ENCODE results near the gene DNAH17. TPM values are rescaled to one million over a fixed set of nuclear protein-coding genes. Genes with fewer than 3 reads are reported as not detected.

The DNAH17 gene
- total RNA-seq, 1 experiment from 2014 or later = 0.23 TPM

DNA sequence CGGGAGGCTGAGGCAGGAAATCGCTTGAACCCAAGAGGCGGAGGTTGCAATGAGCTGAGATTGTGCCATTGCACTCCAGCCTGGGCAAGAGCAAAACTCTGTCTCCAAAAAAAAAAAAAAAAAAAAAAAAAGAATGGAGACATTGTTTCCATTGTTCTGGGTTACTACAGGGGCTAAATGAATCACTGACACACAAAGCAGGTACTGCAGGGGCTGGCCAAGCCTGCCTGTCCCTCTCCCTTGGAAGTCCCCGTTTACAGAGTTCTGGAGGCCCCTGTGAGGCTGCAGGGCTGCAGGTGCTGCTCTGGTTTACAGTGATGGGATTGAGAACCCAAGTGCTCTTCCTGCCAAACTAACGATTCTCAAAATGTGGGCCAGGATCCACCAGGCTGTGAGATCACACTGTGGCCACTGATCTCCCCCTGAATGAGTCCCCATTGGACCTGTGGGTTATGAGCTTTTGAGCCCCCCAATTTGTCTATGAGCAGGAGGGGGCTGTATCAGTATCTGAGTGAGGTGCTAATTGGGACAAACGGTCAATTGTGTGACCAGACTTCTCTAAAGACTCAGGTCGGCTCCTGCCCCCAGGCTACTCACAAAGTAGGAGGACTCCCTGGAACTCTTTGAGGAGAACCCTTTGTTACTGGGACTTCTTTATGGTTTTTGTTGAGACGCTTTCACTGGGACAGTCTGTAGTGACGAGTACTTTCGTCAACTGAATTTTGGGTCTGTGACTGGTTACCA, 39.0 kb downstream of the DNAH17 start:
- no peak overlapping the region for H3K4me3 ChIP-seq (ENCODE audit: low read depth, low read length)
- H3K4me1 ChIP-seq = no peaks in the 10 kb centered on the region
- Mint-ChIP-seq H3K27ac (ENCODE audit: unreplicated experiment) (no peak overlapping the region), H3K36me3 (ENCODE audit: insufficient read depth, unreplicated experiment) (no peaks in the 10 kb centered on the region), H3K4me3 (ENCODE audit: unreplicated experiment) (no peak overlapping the region), H3K4me1 (ENCODE audit: low read depth, unreplicated experiment) (peaks cover 6% of the 10 kb centered on the region), H3K27me3 (ENCODE audit: insufficient read depth, unreplicated experiment) (peaks cover 3% of the 10 kb centered on the region), H3K9me3 (ENCODE audit: unreplicated experiment) (no peaks in the 10 kb centered on the region)
- no peaks in the 10 kb centered on the region for H3K36me3 ChIP-seq (ENCODE audit: control insufficient read depth, insufficient read depth, low read length)
- DNase-seq = no peak
- H3K27me3 ChIP-seq (replicated peaks; ENCODE audit: control insufficient read depth, insufficient read depth, low read length) = no peaks in the 10 kb centered on the region
- ChIA-PET CTCF (no interaction called here), POLR2A (no interaction called here)
- BruUV-seq (replicated peaks) = no TSS peak
- H3K9me3 ChIP-seq = no peaks in the 10 kb centered on the region
- TF ChIP-seq, protein P1, sequence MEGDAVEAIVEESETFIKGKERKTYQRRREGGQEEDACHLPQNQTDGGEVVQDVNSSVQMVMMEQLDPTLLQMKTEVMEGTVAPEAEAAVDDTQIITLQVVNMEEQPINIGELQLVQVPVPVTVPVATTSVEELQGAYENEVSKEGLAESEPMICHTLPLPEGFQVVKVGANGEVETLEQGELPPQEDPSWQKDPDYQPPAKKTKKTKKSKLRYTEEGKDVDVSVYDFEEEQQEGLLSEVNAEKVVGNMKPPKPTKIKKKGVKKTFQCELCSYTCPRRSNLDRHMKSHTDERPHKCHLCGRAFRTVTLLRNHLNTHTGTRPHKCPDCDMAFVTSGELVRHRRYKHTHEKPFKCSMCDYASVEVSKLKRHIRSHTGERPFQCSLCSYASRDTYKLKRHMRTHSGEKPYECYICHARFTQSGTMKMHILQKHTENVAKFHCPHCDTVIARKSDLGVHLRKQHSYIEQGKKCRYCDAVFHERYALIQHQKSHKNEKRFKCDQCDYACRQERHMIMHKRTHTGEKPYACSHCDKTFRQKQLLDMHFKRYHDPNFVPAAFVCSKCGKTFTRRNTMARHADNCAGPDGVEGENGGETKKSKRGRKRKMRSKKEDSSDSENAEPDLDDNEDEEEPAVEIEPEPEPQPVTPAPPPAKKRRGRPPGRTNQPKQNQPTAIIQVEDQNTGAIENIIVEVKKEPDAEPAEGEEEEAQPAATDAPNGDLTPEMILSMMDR (IDR thresholded peaks at IDR 0.05; ENCODE audit: insufficient read depth in 1 of 2, low read depth in 1 of 2, low read length in 1 of 2, severe bottlenecking in 1 of 2, unreplicated experiment in 1 of 2) = no peak
- intact Hi-C loops (cut with micrococcal nuclease; ENCODE audit: unreplicated experiment) = no loop called here

DNA sequence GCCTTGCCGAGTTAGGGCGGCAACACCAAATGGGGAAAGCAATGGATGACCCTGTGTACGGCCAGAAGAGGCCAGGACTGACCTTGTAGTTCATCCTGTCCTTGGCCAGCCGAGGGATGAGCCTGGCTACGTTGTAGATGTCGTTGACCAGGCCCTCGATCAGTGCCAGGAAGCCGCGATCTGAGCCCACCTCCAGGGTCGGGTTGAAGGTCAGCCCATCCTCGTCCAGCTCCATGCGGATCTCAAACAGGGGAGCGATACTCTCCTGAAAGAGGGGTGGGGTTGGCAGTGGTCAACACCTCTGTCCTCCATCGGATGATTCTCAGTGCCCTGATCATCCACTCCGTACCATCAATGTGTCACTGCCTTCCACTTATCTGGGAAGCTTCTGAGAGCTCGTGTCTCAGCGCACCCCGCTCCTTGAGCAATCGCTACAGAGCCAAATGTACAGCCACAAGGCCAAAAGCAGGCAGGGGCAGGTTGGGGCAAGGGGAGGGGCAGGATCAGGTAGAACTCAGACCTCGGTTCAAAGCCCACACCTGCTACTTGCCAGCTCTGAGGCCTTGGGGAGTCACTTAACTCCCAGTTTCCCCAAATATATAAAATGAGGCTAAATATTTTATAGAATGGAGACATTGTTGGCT, 39.9 kb downstream of the DNAH17 start:
- Mint-ChIP-seq H3K4me3 (ENCODE audit: unreplicated experiment) (no peak overlapping the region), H3K27me3 (ENCODE audit: insufficient read depth, unreplicated experiment) (peaks cover 3% of the 10 kb centered on the region), H3K4me1 (ENCODE audit: low read depth, unreplicated experiment) (peaks cover 6% of the 10 kb centered on the region), H3K36me3 (ENCODE audit: insufficient read depth, unreplicated experiment) (no peaks in the 10 kb centered on the region), H3K27ac (ENCODE audit: unreplicated experiment) (no peak overlapping the region), H3K9me3 (ENCODE audit: unreplicated experiment) (no peaks in the 10 kb centered on the region)
- Histone ChIP-seq H3K9me3 (no peaks in the 10 kb centered on the region), H3K4me1 (no peaks in the 10 kb centered on the region), H3K27me3 (replicated peaks; ENCODE audit: control insufficient read depth, insufficient read depth, low read length) (no peaks in the 10 kb centered on the region), H3K36me3 (ENCODE audit: control insufficient read depth, insufficient read depth, low read length) (no peaks in the 10 kb centered on the region), H3K4me3 (ENCODE audit: low read depth, low read length) (no peak overlapping the region)
- CTCF ChIA-PET = no interaction called here
- no TSS peak for BruUV-seq (replicated peaks)
- TF ChIP-seq, protein P1 (IDR thresholded peaks at IDR 0.05; ENCODE audit: insufficient read depth in 1 of 2, low read depth in 1 of 2, low read length in 1 of 2, severe bottlenecking in 1 of 2, unreplicated experiment in 1 of 2) = no peak
- no peak for DNase-seq
- intact Hi-C loops (cut with micrococcal nuclease; ENCODE audit: unreplicated experiment) = no loop called here
- POLR2A ChIA-PET = no interaction called here

- Mint-ChIP-seq H3K36me3 (ENCODE audit: insufficient read depth, unreplicated experiment) (no peaks in the 10 kb centered on the region), H3K9me3 (ENCODE audit: unreplicated experiment) (no peaks in the 10 kb centered on the region), H3K4me3 (ENCODE audit: unreplicated experiment) (no peak overlapping the region), H3K4me1 (ENCODE audit: low read depth, unreplicated experiment) (peaks cover 6% of the 10 kb centered on the region), H3K27me3 (ENCODE audit: insufficient read depth, unreplicated experiment) (no peaks in the 10 kb centered on the region), H3K27ac (ENCODE audit: unreplicated experiment) (no peak overlapping the region)
- TF ChIP-seq, protein P1 (IDR thresholded peaks at IDR 0.05; ENCODE audit: insufficient read depth in 1 of 2, low read depth in 1 of 2, low read length in 1 of 2, severe bottlenecking in 1 of 2, unreplicated experiment in 1 of 2) = no peak
- Histone ChIP-seq H3K27me3 (replicated peaks; ENCODE audit: control insufficient read depth, insufficient read depth, low read length) (no peaks in the 10 kb centered on the region), H3K4me3 (ENCODE audit: low read depth, low read length) (no peak overlapping the region), H3K36me3 (ENCODE audit: control insufficient read depth, insufficient read depth, low read length) (no peaks in the 10 kb centered on the region), H3K9me3 (no peaks in the 10 kb centered on the region), H3K4me1 (no peaks in the 10 kb centered on the region)
- no peak for DNase-seq
- CTCF ChIA-PET = no interaction called here
- intact Hi-C loops (cut with micrococcal nuclease; ENCODE audit: unreplicated experiment) = no loop called here
- BruUV-seq (replicated peaks) = no TSS peak
- POLR2A ChIA-PET = no interaction called here
These were observed 41.7 kb downstream of the DNAH17 start for GRCh38 chr17:78535273-78536197.
